Stomach (tissue), 9 donors: ENCODE data around the gene ARX. TPM values are rescaled to one million over a fixed set of nuclear protein-coding genes. Genes with fewer than 3 reads are reported as not detected.

Source experiments
- DNase-seq, 2 donors: peaks; one replicate each; pipeline versions ENCODE4 v3.0.0 to v3.0.0-alpha.2; 2013 to 2019
- H3K27ac ChIP-seq, 5 donors: fragments of 200-600 bp in 4 of 5; sonication (generic) in 4 of 5; one replicate each; pipeline ENCODE4 v1.5.1; 2013 to 2019; ENCODE audit warnings: mild to moderate bottlenecking in 1 of 5, moderate library complexity in 1 of 5
- H3K27me3 ChIP-seq, 3 donors: fragments of 200-600 bp; sonication (generic); one replicate each; pipeline ENCODE4 v1.5.1; 2017 to 2019; ENCODE audit warnings: mixed run types in 1 of 3
- H3K36me3 ChIP-seq, 4 donors: fragments of 200-600 bp; sonication (generic); 1 replicate in 3 of 4; 2 replicates in 1 of 4; pipeline ENCODE4 v1.5.1; 2016 to 2019
- H3K4me1 ChIP-seq, 4 donors: fragments of 200-600 bp; sonication (generic); one replicate each; pipeline ENCODE4 v1.5.1; 2016 to 2019
- H3K4me3 ChIP-seq, 4 donors: fragments of 200-600 bp; sonication (generic) in 3 of 4; one replicate each; pipeline ENCODE4 v1.5.1; 2016 to 2019; ENCODE audit warnings: mild to moderate bottlenecking in 1 of 4
- H3K9me3 ChIP-seq, 4 donors: fragments of 200-600 bp; sonication (generic); one replicate each; pipeline ENCODE4 v1.5.1; 2016 to 2019
- EP300 ChIP-seq: sonication (generic); formaldehyde crosslinking; IDR thresholded peaks from one replicate; pipeline ENCODE4 v1.6.1; 2017; ENCODE audit warnings: antibody characterized with exemption
- POLR2A ChIP-seq, 4 donors: fragments of 450-650 bp; IDR thresholded peaks; one replicate each; pipeline ENCODE4 v1.6.1; 2016; ENCODE audit warnings: antibody characterized with exemption in 4 of 4, control low read depth in 2 of 4, mild to moderate bottlenecking in 1 of 4, moderate library complexity in 1 of 4
- POLR2AphosphoS5 ChIP-seq, 3 donors: sonication (generic); formaldehyde crosslinking; IDR thresholded peaks; one replicate each; pipeline ENCODE4 v1.6.1; 2016; ENCODE audit warnings: antibody characterized with exemption in 3 of 3
- WGBS, 5 donors: extraction: QIAGEN DNeasy Blood & Tissue Kit in 3 of 5; methylation state at CpG; one replicate each; pipeline versions ENCODE4 v1.1.5 to v1.1.7; 2013 to 2018; 5-methylcytosine and 5-hydroxymethylcytosine counted together
- intact Hi-C: fragments of 100-400 bp; cut with DNase I; formaldehyde crosslinking; loops from one replicate; pipeline ENCODE4 v1.15.1; 2023; ENCODE audit warnings: low total_unique reads
- polyA plus RNA-seq, 3 donors: library from polyadenylated mRNA; stranded (reverse); fragments of 200-250 nt; gene quantifications; one replicate each; pipeline ENCODE4 v1.2.3, GENCODE V29; 2013
- total RNA-seq, 5 donors: library from RNA; depleted of rRNA; stranded (reverse); fragments of >200 nt; gene quantifications; one replicate each; pipeline versions ENCODE4 v1.1.0 to v1.2.3, GENCODE V29; 2014 to 2016
- TF ChIP-seq, protein P1 (sequence below), 7 experiments: fragments of 450-650 bp in 4 of 7; fragments of 200-600 bp in 3 of 7; sonication (generic) in 3 of 7; IDR thresholded peaks; one replicate each; pipeline ENCODE4 v1.5.1; 2016 to 2019; ENCODE audit warnings: antibody characterized with exemption in 7 of 7, control low read depth in 2 of 7, mild to moderate bottlenecking in 1 of 7
- donor health status: healthy with polysubstance abuse.
- donor health status: Bipolar disorder and iron deficiency.
- donor health status: healthy.

The ARX gene
- total and polyA plus RNA-seq, 8 donors = 0.18 to 1.8 (median 0.58) TPM; not detected in 1

DNA sequence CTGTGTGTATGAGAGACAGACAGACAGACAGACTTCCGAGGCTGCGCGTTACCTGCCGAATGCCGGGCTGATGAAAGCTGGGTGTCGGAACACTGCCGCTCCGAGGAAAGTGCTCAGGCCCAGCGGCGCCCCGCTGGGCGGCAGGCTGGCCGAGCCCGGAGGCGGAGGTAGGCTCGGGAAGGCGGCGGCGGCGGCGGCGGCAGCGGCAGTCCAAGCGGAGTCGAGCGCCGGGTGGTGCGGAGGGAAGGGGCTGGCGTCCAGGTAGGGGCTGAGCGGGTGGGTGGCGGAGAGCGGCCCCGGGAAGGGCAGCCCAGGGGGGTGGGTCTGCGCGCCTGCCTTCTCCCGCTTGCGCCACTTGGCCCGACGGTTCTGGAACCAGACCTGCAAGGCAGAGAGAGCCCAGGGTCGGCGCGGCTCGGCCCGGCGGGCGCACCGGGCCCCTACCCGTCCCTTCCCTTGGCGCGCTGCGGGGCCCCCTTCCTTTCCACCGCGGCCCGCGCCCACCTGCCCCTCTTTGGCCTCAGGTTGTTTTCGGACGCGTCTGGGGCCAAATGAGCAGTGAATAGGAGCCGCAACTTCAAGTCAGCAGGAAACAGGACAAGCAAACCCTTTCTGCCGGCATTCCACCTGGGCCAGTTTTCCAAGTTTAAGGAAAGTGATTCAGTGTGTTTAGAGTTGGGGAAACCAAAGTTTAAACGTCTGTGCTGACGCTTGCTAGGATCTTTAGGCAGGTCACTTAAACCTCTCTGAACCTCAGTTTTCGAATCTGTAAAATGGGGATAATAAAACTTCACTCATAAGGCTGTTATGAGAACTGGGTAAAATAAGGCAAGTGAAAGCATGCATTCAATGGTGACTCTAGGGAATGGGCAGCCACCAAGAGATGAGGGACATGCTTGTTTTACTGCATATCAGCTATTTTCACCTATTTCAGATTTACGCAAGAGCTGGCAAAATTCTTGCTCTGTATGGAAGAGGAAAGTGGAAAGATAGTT lies 8.4 kb downstream of the ARX start:
- 5 to 28% (median 25%) methylated on average over 5 to 52 of the region's 64 CpGs for WGBS, 5 donors

DNA sequence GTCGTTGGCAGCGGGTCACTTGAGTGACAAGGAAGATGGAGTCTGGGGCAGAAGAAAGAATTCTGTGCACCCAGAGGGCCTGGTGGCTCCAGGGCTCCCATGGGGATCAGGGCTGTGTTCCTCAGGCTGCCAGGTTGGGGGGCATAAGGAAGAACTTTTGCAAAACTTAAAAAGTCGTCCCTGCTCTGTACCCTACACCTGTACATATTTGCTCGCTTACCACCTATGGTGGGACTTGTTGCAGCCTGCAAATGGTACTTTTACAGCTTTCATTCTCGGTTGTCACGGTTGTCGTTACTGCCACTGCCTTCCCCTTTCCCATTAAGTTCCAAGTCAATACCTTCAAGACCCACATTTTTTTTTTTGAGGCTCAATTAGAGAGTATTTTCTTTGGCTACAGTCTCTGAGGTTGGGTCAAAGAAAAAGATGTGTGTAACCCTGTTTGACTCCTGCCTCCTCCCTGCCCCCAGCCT lies 9.1 kb downstream of the ARX start:
- intact Hi-C loops = no loop called here
- Histone ChIP-seq H3K27ac (no peak overlapping the region), H3K4me1 (peaks cover 14 to 43% (median 31%) of the 10 kb centered on the region in 4 donors), H3K4me3 (peak overlapping the region in 1 of 4 donors; percentile 14), H3K36me3 (no peaks in the 10 kb centered on the region), H3K27me3 (peaks cover 48 to 100% (median 91%) of the 10 kb centered on the region in 3 donors), H3K9me3 (peaks cover 0 to 12% (median 4%) of the 10 kb centered on the region in 4 donors)
- WGBS, 5 donors = 11 to 32% (median 15%) methylated on average over 7 of the region's 7 CpGs
- DNase-seq = no peak
- TF ChIP-seq POLR2A (IDR thresholded peaks at IDR 0.05) (no peak), POLR2AphosphoS5 (IDR thresholded peaks at IDR 0.05) (no peak), EP300 (no peak)
- TF ChIP-seq, protein P1, sequence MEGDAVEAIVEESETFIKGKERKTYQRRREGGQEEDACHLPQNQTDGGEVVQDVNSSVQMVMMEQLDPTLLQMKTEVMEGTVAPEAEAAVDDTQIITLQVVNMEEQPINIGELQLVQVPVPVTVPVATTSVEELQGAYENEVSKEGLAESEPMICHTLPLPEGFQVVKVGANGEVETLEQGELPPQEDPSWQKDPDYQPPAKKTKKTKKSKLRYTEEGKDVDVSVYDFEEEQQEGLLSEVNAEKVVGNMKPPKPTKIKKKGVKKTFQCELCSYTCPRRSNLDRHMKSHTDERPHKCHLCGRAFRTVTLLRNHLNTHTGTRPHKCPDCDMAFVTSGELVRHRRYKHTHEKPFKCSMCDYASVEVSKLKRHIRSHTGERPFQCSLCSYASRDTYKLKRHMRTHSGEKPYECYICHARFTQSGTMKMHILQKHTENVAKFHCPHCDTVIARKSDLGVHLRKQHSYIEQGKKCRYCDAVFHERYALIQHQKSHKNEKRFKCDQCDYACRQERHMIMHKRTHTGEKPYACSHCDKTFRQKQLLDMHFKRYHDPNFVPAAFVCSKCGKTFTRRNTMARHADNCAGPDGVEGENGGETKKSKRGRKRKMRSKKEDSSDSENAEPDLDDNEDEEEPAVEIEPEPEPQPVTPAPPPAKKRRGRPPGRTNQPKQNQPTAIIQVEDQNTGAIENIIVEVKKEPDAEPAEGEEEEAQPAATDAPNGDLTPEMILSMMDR (IDR thresholded peaks at IDR 0.05) = no peak

More for the DNA sequence above, 8.4 kb downstream of the ARX start:
- Histone ChIP-seq H3K4me3 (peak overlapping the region in 1 of 4 donors; percentile 14), H3K4me1 (peaks cover 14 to 43% (median 34%) of the 10 kb centered on the region in 4 donors), H3K27me3 (peaks cover 46 to 100% (median 91%) of the 10 kb centered on the region in 3 donors), H3K36me3 (no peaks in the 10 kb centered on the region), H3K27ac (no peak overlapping the region), H3K9me3 (peaks cover 0 to 14% (median 6%) of the 10 kb centered on the region in 4 donors)
- no peak for TF ChIP-seq POLR2A (IDR thresholded peaks at IDR 0.05)
- TF ChIP-seq, protein P1 (IDR thresholded peaks at IDR 0.05) = no peak
- TF ChIP-seq EP300 = no peak
- TF ChIP-seq POLR2AphosphoS5 (IDR thresholded peaks at IDR 0.05) = no peak
- intact Hi-C loops = no loop called here
- no peak for DNase-seq

DNA sequence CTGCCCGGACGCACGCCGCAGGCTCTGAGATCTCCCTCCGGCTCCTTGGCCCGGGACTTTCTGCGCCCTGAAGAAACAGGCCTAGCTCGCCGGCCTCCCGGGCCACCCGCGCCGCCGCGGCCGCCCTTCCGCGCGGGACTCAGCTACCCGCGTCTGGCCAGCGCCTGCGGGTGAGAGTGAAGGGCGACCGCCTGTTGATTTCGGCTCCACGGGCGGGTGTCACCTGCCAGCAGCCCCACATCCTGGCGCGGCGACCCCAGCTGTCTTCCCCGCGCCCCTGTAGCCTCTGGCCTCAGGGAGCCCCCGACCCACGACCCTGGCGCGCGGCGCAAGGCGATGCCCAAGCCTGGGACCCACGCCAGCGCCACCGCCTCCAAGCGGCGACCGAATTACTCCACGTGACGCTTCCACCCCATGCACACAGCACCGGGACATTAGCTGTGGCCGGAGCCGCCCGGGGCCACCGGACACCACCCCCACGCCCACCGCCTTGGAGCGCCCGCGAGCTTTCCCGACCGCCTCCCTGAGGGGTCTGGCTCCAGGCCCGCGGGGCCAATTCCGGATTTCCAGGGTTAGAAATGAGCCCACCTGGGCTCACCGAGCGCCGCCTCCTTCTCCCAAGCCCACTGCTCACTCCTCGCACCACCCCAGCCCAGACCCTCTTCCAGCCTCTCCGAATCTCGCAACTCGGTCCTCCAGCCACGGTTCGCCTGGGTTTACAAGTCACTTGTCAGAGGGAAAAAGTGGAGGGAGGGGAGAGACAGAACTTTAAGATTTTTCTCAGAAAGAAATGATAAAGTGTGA lies 10.2 kb downstream of the ARX start:
- H3K27me3 ChIP-seq = peaks cover 39 to 92% (median 81%) of the 10 kb centered on the region in 3 donors
- 4 to 39% (median 7%) methylated on average over 25 to 67 of the region's 72 CpGs for WGBS, 5 donors

DNA sequence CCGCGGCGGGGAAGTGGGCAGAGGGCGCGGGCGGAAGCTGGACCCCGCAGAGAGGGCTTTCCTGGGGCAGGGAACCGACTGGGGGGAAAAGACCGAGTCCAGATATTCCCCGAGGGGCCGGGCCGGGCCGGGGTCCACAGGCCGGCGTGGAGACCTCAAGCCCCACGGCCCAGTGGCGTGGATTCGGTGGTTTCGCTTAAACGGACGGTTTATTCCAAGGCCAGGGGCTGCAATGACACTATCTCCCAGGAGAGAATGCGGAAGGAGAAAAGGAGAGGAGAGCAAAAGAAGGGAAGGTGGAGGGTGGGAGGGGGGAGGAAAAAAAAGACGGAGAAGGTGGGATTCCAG lies 10.8 kb downstream of the ARX start:
- 2 to 29% (median 12%) methylated on average over 7 to 23 of the region's 23 CpGs for WGBS, 5 donors
- DNase-seq = no peak
- intact Hi-C loops = no loop called here
- Histone ChIP-seq H3K4me1 (peaks cover 14 to 43% (median 31%) of the 10 kb centered on the region in 4 donors), H3K36me3 (no peaks in the 10 kb centered on the region), H3K27me3 (peaks cover 37 to 86% (median 75%) of the 10 kb centered on the region in 3 donors), H3K27ac (no peak overlapping the region), H3K9me3 (peaks cover 0 to 12% (median 3%) of the 10 kb centered on the region in 4 donors), H3K4me3 (peak overlapping the region in 3 of 4 donors; percentile 21 to 47 (median 30))
- TF ChIP-seq EP300 (no peak), POLR2A (IDR thresholded peaks at IDR 0.05) (no peak), POLR2AphosphoS5 (IDR thresholded peaks at IDR 0.05) (no peak)
- TF ChIP-seq, protein P1 (IDR thresholded peaks at IDR 0.05) = no peak

More for the DNA sequence above, 10.2 kb downstream of the ARX start:
- H3K4me3 ChIP-seq = peak overlapping the region in 3 of 4 donors; percentile 21 to 47 (median 30)
- peaks cover 14 to 43% (median 31%) of the 10 kb centered on the region in 4 donors for H3K4me1 ChIP-seq
- intact Hi-C loops = no loop called here
- H3K9me3 ChIP-seq = peaks cover 0 to 12% (median 3%) of the 10 kb centered on the region in 4 donors
- TF ChIP-seq EP300 = no peak
- no peak for DNase-seq
- H3K36me3 ChIP-seq = no peaks in the 10 kb centered on the region
- H3K27ac ChIP-seq = no peak overlapping the region
